ENCODE results near the gene LRP11. TPM values are rescaled to one million over a fixed set of nuclear protein-coding genes. Genes with fewer than 3 reads are reported as not detected.

The LRP11 gene
- total and polyA plus RNA-seq, 2 of the 13 experiments (the other 11 are each of a cell fraction or from before 2014, with no cell fraction given): 32.4 to 48.9 TPM

- TF ChIP-seq ZBTB43 (CRISPR knock-in tag; conservative IDR thresholded peaks at IDR 0.05) (no peak; the same call in 1 of the 2 replicates), ARID4A (CRISPR knock-in tag; IDR thresholded peaks at IDR 0.05; ENCODE audit: borderline replicate concordance) (peak; percentile 46), AHR (CRISPR knock-in tag; IDR thresholded peaks at IDR 0.05) (no peak), ATF7-NPFF (CRISPR knock-in tag; IDR thresholded peaks at IDR 0.05; ENCODE audit: low read depth) (peak; percentile 46; the same call in 1 of the 2 replicates), DMAP1 (CRISPR knock-in tag; IDR thresholded peaks at IDR 0.05) (0 out of 2 replicates have a peak, but pooled peaks have one; percentile 36), ZMYM4 (CRISPR knock-in tag; IDR thresholded peaks at IDR 0.05) (no peak), ZNF577 (CRISPR knock-in tag; IDR thresholded peaks at IDR 0.05; ENCODE audit: borderline replicate concordance, low read depth) (no peak), ZFP91 (CRISPR knock-in tag; IDR thresholded peaks at IDR 0.05; ENCODE audit: borderline replicate concordance) (no peak), SMAD3 (CRISPR knock-in tag; IDR thresholded peaks at IDR 0.05) (no peak), TAF1 (CRISPR knock-in tag; IDR thresholded peaks at IDR 0.05) (peak; percentile 14; the same call in 1 of the 2 replicates), ZNF710 (CRISPR knock-in tag; IDR thresholded peaks at IDR 0.05; ENCODE audit: borderline replicate concordance) (no peak; the same call in 1 of the 2 replicates), ZNF136 (CRISPR knock-in tag; IDR thresholded peaks at IDR 0.05; ENCODE audit: low read depth) (no peak), MEIS2 (CRISPR knock-in tag; IDR thresholded peaks at IDR 0.05) (no peak), ZNF18 (CRISPR knock-in tag; IDR thresholded peaks at IDR 0.05; ENCODE audit: insufficient replicate concordance) (peak; percentile 41), ETS1 (CRISPR knock-in tag; IDR thresholded peaks at IDR 0.05) (no peak)
Observed at GRCh38 chr6:149862922-149863697, 1.0 kb downstream of the LRP11 start (continued).
